DMS 273 (cell line): ENCODE results near the gene CD8B2.
A peak's percentile ranks its signal among the peaks of the same experiment; 100 is the strongest.
"Not testable (repeated sequence)": the region's sequence is repeated elsewhere in the genome, so short reads cannot be mapped to it uniquely, and the experiment has no call there.

Source experiments
- DNase-seq: peaks from one replicate; lab custom pipeline; 2025; ENCODE audit not compliant: unreplicated experiment; lab: John Stamatoyannopoulos, UW

CD8B2 gene

DNA sequence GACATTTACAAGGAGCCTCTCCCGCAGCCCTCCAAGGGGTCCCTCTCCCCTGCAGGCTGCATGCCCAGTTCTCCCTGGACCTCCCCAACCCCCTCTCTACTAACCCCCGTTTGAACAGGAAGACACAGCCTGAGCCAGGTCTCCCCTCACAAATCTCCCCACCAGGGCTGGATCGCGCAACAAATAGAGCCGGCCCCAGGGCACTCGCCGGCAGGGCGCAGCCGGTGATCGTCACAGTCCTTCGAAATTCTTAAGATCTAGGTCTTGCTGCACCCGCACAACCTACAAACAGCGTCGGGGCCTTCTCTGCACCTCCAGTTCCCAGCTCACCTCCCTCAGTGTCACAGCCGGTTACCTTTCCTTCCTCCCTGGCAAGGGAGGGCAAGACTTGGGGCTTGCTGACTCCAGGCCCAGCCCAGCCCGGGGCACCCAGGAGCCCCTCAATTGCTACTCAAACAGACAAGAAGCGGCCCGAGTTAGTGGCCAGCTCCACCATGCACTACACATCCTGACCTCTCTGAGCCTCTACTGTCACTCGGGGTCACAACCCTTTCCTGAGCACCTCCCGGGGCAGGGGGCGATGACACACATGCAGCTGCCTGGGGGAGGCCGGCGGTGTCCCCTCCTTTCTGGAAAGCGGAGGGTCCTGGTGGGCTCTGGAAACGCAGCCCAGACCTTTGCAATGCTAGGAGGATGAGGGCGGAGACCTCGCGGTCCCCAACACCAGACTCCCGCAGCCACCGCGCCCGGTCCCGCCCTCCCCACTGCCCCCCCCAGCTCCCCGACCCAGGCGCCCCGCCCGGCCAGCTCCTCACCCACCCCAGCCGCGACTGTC, at the start of gene CD8B2:
CD8B2 (plus strand) TSS at position 814 of the 835 bp plus-strand sequence. CDS start 63 bp downstream, outside the sequence.
- not testable (repeated sequence) for DNase-seq

DNA sequence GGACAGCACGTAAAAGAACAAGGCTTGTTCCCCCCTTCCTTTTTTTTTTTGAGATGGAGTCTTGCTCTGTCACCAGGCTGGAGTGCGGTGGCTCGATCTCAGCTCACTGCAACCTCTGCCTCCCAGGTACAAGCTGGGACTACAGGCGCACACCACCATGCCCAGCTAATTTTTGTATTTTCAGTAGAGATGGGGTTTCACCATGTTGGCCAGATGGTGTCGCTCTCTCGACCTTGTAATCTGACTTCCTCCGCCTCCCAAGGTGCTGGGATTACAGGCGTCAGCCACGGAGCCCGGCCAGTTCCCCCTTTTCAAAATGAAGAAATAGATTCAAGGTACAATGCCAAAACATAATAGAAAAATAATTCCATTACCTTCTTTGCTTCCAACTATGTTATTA, 25.3 kb upstream of the CD8B2 start:
- not testable (repeated sequence) for DNase-seq

DNA sequence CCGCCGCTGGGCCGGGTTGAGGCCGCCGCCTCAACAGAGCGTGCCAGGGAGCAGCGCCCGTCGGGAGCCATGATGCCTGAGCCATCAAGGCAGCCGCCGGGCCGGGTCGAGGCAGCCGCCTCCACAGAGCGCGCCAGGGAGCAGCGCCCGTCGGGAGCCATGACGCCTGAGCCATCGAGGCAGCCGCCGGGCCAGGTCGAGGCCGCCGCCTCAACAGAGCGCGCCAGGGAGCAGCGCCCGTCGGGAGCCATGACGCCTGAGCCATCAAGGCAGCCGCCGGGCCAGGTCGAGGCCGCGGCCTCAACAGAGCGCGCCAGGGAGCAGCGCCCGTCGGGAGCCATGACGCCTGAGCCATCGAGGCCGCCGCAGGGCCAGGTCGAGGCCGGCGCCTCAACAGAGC, 19.6 kb upstream of the CD8B2 start:
- not testable (repeated sequence) for DNase-seq

DNA sequence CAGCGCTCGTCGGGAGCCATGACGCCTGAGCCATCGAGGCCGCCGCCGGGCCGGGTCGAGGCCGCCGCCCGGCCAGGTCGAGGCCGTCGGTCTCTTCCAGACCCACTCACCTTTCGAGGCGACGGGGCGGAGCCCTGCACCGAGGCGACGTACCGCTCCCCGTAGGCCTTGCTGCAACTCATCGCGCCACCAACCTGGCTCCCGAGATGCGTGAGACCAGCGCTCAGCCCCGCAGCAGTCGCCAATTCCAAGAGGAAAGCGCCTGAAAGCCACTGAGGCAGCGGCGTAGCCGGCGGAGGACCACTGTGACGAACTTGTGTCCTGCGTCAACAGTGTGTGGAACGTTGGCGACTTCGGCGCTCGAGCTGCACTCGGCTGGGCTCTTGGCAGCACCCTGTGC, 19.1 kb upstream of the CD8B2 start, which contains the start of gene RGPD3:
RGPD3 (minus strand) TSS at position 307 of the 400 bp plus-strand sequence; CDS start at position 182, 125 bp downstream.
- not testable (repeated sequence) for DNase-seq

DNA sequence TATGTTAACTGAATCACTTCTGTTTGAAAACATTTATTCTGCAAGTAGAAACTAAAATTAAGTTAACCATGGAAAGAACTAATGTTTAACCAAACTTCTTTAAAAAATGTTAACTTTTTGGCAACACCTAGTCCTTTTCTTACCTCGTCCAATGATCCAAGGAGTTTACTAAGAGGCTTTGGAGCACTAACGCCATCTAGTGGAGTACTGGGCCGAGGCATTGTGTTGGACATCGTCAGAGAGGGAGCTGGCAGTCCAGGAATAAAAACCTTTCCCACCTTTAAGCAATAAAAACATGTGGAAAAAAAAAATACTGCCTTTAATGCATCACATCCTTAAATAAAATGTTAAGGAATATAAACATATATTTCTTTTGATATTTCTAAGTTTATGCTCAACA, 16.5 kb upstream of the CD8B2 start:
- not testable (repeated sequence) for DNase-seq

DNA sequence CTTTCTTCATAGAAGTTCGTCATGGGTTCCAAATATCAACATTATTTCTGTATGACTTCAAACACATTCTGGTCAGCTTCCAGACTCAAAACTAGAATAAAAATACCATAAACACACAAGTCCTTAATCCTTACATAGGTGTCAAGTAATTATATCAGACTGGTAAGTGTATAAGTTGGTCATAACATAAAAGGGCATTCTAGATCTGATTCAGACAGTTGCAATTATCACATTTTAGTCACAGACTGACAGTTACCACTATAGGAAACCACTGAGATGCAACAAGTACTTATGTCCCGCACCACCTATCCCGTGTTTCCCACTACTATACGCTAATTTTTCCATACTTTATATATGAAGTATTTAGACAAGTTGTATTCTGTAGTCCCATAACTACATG, 9.5 kb upstream of the CD8B2 start:
- not testable (repeated sequence) for DNase-seq

DNA sequence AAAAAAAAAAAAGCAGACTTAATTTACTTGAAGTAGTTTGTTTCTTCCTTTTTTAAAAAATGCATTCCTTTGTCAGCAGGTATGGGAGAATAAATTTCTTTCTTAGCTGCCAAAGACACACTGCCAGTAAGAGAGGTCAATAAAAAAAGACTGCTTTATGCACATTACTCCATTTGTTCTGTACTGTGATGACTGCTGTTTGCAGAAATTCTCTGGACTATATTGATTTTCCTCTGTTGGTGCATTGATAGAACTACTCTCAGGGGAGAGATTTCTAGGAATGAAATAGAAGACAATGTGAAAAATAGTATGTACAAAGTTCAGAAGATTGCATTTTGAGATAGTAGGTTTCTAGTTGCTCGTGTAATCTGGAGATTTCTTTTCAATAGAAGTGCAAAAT, 7.6 kb upstream of the CD8B2 start:
- not testable (repeated sequence) for DNase-seq

DNA sequence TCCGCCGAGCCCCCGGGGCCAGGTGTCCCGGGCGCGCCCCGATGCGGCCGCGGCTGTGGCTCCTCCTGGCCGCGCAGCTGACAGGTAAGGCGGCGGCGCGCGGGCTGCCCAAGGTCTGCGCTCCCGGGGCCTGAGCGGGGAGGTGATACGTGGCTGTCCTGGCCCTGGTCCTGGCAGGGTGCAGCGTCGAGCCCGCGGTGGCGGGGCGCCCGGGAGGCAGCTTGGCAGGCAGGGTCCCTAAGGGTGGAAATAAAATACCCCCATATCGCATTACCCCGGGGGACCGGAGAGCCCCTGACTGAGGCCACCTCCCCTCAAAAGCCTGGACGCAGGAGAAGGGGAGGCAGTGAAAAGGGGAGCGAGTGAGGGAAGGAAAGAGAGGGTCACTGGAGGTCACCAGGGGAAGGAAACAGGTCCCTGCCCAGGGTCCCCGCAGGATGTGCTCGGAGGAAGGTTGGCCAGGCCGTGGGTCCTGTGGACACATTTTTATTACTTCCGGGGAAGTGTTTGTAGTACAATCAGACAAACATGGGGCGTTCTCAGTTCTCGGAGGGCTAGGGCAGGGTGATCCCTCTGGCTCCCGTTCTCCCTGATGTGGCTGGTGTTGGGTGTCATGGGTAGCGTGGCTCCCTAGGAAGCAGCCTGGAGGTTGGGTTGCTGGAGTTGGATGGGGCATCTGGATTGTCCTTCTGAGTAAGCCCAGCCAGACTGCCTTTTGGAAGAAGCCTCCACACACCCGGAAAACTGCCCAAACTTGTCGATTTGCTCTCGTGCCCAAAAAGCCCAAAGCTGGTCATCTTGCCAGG, 425 bp downstream of the CD8B2 start:
- DNase-seq: peak; percentile 7

DNA sequence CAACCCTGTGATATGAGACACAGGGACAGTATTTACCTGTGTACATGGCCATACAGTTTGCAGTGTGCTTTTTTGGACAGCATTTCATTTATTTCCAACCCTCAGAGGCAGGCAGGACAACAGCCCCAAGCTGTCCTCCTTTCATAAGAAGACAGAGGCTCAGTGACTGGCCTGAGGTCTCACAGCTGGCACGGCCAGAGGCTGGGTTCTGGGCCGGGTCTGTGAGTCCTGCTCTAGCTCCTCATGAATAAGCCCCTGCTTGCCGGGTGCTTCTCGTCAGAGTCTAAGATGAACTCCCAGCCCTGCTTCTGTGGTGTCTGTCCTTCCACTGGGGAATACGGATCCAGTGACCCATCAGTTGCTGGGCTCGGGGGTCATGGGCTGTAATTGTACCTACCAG, 2.5 kb downstream of the CD8B2 start:
- not testable (repeated sequence) for DNase-seq

DNA sequence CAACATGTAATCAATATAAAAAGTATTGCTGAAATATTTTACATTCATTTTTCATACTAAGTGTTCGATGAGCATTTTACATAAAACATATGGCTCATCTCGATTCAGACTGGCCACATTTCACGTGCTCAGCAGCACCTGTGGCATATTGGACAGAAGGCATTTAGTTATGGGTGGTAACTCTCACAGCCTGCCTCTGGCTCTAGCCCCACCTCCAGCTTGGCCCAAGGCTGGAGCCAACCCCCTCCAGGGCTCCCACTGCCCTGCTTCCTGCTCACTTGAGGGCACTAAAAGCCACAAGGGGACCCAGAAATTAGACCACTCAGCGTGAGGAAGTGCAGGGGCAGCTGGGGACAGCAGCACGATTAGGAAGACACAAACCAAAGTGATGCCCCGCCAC, 5.2 kb downstream of the CD8B2 start:
- peak; percentile 62 for DNase-seq

DNA sequence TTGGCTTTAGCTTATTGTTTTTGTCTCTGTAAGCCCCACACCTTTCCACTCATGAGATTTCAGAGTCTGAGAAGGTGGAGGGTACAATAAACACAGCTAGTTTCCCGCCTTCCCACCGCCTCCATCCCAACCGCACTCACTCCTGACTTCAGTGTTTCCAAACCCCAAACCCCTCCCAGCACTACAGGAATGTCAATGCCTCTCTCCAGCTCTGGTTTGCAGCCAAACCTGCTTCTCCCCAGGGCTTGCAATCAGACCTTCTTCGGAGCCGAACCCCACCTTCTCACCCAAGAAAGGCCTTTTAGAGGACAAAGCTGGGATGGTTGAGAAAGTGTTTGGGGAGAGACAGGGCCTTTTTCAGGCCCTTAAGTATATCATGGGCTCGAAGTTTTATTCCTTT, 5.7 kb downstream of the CD8B2 start:
- not testable (repeated sequence) for DNase-seq

DNA sequence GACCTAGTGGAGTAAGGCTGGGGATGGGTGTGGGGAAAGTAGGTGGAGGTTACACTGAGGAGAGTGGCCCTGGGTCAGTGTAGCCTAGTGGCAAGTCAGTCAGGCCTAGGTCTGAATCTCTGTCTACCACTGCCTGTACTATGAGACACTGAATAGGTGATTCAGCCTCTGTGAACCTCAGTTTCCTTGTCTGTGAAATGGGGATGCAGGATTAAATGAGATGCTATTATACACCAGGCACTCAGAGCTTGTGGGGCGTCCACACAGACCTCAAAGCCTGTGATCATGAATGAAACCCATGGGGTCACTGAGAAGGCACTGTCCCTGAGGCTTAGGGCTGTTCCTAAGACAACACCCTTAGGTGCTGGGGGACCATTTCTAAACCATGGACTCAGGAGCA, 11.4 kb downstream of the CD8B2 start:
- not testable (repeated sequence) for DNase-seq

DNA sequence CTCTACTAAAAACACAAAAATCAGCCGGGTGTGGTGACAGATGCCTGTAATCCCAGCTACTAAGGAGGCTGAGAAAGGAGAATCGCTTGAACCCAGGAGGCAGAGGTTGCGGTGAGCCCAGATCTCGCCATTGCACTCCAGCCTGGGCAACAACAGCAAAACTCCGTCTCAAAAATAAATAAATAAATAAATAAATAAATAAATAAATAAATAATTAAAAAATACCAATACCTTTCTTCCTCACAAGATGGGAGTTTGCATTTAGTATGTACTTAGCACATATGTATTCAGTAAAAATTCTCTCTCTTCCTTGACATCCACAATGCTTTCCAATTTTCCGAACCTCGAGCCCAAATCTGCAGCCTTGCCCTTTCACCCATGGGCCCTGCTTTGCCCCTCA, 13.2 kb downstream of the CD8B2 start:
- not testable (repeated sequence) for DNase-seq

DNA sequence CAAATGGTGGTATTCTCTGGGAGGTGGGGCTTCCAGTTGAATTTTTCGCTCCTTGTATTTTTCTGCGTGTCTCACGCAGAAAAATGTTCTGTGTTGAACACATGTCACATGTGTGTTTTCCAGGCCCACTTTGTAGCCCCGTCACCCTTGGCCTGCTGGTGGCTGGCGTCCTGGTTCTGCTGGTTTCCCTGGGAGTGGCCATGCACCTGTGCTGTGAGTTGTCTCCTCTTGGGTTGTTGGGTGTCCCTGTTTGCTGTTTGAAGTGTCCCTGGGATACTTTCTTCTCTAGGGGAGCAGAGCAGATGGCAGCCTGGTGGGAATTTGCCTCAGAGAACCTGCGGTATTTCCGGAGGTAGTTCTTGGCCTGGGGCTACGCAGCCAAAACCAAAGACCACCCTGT, 15.2 kb downstream of the CD8B2 start:
- DNase-seq: not testable (repeated sequence)

DNA sequence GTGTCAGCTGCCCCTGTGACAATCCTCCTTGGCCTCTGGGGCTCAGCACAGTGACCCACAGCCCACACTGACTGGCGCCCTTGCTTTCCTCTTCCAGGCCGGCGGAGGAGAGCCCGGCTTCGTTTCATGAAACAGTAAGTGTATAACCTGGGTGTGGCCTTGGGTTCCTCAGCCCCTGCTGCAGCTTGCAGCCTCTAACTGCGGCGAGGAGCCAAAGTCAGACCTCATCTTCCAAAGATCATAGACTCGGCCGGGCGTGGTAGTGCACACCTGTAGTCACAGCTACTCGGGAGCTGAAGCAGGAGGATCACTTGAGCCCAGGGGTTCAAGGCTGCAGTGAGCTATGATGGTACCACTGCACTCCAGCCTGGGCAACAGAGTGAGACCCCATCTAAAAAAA, 17.0 kb downstream of the CD8B2 start:
- DNase-seq: not testable (repeated sequence)

DNA sequence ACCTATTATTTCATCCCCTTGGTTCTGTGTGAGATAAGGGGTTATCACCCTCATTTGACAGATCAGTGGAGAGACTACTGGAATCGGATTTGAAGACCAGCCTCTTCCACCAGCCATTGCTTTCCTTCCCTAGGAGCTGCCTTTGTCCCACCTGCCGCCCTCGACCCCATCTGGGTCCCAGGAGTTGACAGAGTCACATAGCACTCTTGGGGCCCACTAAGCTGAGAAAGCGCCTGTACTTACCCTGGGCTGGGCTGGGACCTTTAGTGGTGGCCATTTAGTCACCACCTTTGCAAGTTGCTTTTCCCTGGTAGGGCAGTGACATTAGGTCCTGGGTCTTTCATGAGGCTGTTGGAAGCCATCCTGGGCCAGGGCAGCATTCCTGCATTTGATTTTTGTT, 17.6 kb downstream of the CD8B2 start:
- DNase-seq: not testable (repeated sequence)

DNA sequence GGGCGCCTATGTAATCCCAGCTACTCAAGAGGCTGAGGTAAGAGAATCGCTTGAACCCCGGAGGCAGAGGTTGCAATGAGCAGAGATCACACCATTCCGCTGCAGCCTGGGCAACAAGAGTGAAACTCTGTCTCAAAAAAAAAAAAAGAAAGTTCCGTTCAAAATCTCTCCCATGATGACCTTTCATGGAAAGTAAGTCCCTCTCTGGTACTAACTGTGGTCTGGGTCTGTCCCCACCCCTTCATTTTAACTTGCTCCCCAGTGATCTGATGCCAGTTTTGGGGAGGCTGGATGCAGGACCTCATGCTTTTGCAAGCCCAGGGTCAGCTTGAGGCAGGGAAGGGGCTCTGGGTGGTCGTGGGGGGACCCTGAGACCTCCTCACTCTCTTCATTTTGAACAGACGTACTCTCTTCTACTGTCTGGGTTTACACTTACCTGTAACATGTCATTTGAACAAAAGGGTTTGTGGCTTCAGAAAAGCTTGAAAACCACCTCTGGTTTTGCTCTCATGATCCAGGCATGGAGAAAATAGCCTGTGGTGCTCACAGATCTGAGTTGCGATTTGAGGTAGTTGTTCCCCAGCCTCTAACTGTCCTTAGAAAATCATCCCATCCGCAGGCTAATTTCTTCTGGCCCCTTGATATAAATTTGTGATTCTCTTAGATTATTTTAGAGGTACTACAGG, 19.0 kb downstream of the CD8B2 start:
- not testable (repeated sequence) for DNase-seq

DNA sequence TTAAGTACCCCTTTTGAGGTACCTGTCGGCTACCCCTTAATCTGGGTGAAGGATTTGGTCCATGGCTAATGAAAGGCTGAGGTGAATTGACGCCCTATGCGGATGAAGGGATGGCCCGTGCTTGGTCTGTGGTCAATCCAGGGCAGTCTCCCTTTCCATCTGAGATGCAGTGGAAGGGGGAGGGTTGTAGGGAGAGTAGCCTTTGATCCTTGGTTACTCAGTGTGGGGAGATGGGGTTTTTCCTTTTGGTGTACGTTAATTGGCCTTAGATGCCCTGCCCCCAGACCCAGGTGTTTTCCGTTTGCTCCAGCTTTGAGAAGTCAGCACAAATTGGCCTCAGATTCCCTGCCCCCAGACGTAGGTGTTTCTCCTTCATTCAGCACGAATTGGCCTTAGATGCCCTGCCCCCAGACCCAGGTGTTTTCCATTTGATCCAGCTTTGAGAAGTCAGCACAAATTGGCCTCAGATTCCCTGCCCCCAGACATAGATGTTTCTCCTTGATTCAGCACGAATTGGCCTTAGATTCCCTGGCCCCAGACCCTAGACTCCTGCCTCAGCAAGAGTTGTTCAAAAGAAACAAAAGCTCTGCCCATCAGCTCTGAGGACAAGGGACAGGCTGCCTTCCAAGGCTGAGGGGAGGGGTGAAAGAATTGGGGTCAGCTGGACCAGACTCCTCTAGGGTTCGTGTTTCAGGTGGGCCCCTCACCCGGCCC, 21.7 kb downstream of the CD8B2 start:
- DNase-seq: not testable (repeated sequence)

DNA sequence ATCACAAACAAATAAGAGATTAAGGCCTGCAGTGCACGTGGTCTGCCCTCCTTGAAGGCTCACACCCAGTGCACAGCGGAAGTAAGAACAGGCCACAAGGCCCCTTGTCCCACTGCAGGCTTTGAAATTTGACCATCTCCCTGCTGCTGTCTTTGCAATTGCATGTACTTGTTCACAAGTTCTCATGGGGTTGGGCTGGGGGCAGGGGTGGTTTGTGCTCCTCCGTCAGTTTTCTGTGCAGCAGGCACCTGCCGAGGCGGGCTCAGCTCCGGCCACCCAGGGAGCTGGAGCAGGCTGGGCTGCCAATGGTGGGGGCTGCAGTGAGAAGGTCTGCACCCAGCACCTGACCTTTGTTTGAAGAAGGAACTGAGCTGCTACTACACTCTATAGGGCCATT, 22.2 kb downstream of the CD8B2 start:
- DNase-seq: not testable (repeated sequence)

DNA sequence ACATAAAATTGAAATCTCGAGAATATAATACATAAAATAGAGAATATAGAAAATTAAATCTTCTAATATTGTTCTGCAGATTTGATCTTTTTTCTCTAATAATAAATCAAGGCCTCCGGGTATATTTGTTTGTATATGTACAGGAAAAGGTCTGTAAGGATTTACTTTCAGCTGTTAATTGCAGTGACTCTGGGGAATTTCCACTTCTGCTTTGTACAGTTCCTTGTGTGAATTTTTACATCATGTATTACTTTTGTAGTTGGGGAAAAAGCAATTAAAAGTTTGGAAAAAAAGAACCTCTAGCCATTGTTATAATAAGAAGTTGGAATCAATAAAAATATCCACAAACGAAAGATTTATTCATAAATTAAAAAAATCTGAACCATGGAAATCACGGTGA, 23.6 kb downstream of the CD8B2 start:
- not testable (repeated sequence) for DNase-seq
